ENCODE measurements around the gene CDR2L.

CDR2L gene

DNA sequence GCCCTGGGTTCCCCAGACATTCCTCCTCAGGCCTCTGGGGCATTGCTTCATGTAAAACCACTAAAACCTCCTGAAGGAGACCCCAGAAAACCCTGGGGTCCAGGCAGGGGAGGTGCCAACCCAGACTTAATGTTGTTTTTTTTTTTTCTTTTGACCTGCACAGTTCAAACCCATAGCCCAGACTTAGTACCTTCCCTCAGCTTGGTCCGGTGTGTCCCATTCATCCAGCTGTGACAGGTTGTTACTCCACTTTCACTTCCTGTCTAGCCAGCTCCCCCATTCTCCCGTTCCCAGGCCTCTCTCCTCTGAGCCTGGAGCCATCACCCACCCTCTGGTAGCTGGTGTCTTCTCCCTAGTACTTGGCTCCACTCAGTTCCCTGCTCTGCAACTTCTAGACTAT is 4.8 kb downstream of the CDR2L start:
- in situ Hi-C loops (cut with HindIII; ENCODE audit: low sequenced_read_pairs) = no loop called here
- H3K4me3 ChIP-seq (ENCODE audit: low read depth, low read length) = no peak overlapping the region
- no peak for DNase-seq (ENCODE audit: low read depth)
- TF ChIP-seq, protein P1, sequence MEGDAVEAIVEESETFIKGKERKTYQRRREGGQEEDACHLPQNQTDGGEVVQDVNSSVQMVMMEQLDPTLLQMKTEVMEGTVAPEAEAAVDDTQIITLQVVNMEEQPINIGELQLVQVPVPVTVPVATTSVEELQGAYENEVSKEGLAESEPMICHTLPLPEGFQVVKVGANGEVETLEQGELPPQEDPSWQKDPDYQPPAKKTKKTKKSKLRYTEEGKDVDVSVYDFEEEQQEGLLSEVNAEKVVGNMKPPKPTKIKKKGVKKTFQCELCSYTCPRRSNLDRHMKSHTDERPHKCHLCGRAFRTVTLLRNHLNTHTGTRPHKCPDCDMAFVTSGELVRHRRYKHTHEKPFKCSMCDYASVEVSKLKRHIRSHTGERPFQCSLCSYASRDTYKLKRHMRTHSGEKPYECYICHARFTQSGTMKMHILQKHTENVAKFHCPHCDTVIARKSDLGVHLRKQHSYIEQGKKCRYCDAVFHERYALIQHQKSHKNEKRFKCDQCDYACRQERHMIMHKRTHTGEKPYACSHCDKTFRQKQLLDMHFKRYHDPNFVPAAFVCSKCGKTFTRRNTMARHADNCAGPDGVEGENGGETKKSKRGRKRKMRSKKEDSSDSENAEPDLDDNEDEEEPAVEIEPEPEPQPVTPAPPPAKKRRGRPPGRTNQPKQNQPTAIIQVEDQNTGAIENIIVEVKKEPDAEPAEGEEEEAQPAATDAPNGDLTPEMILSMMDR (IDR thresholded peaks at IDR 0.05; ENCODE audit: low read depth, low read length, missing control alignments) = no peak

GRCh38 chr17:74994440-74994839 is 7.0 kb downstream of the CDR2L start:
- in situ Hi-C loops (cut with HindIII; ENCODE audit: low sequenced_read_pairs) = no loop called here
- no peak overlapping the region for H3K4me3 ChIP-seq (ENCODE audit: low read depth, low read length)
- TF ChIP-seq, protein P1 (IDR thresholded peaks at IDR 0.05; ENCODE audit: low read depth, low read length, missing control alignments) = no peak
- DNase-seq (ENCODE audit: low read depth) = no peak

GRCh38 chr17:74995847-74996246 is 8.4 kb downstream of the CDR2L start:
- in situ Hi-C loops (cut with HindIII; ENCODE audit: low sequenced_read_pairs) = no loop called here
- no peak overlapping the region for H3K4me3 ChIP-seq (ENCODE audit: low read depth, low read length)
- TF ChIP-seq, protein P1 (IDR thresholded peaks at IDR 0.05; ENCODE audit: low read depth, low read length, missing control alignments) = no peak
- DNase-seq (ENCODE audit: low read depth) = no peak

DNA sequence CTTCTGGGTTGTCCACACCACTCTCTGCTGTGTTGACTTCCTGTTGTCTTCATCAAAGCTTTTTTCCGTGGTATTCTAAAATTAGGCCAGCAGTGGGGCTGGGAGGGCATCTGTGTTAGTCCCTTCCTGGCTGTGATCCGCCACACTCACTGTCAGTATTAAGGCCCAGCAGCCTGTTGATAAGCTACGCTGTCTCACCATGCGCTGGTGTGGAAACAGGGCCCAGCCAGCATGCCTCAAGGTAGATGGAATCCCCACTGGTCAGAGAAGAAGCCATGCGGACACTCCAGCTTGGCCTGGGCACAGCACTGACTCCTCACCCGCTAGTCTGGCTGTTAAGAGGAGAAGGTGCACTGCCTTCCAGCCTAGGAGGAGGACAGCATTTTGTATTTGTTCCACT is 11.4 kb downstream of the CDR2L start:
- TF ChIP-seq, protein P1 (IDR thresholded peaks at IDR 0.05; ENCODE audit: low read depth, low read length, missing control alignments) = no peak
- no peak overlapping the region for H3K4me3 ChIP-seq (ENCODE audit: low read depth, low read length)
- DNase-seq (ENCODE audit: low read depth) = no peak
- in situ Hi-C loops (cut with HindIII; ENCODE audit: low sequenced_read_pairs) = no loop called here

- H3K4me3 ChIP-seq (ENCODE audit: low read depth, low read length) = no peak overlapping the region
- DNase-seq (ENCODE audit: low read depth) = no peak
- TF ChIP-seq, protein P1 (IDR thresholded peaks at IDR 0.05; ENCODE audit: low read depth, low read length, missing control alignments) = no peak
- in situ Hi-C loops (cut with HindIII; ENCODE audit: low sequenced_read_pairs) = no loop called here
Observed at GRCh38 chr17:74999523-74999922, 12.1 kb downstream of the CDR2L start.

- H3K4me3 ChIP-seq (ENCODE audit: low read depth, low read length) = no peak overlapping the region
- TF ChIP-seq, protein P1 (IDR thresholded peaks at IDR 0.05; ENCODE audit: low read depth, low read length, missing control alignments) = no peak
- in situ Hi-C loops (cut with HindIII; ENCODE audit: low sequenced_read_pairs) = no loop called here
- no peak for DNase-seq (ENCODE audit: low read depth)
Observed at GRCh38 chr17:75001915-75002843, 14.7 kb downstream of the CDR2L start.

Measured in astrocyte of the cerebellum (primary cell).